Endodermal cell (in vitro differentiated cells): Measurements from ENCODE around the gene CELF6. TPM values are rescaled to one million over a fixed set of nuclear protein-coding genes. Genes with fewer than 3 reads are reported as not detected.

Experiments used
- DNase-seq: peaks from one replicate; pipeline ENCODE4 v3.0.0-alpha.2; 2017
- H3K27ac ChIP-seq: 2 replicates; pipeline ENCODE4 v1.5.1; 2013; ENCODE audit warnings: mild to moderate bottlenecking, low read depth, low read length, moderate library complexity
- H3K27me3 ChIP-seq: 2 replicates; pipeline ENCODE4 v1.6.1; 2013; ENCODE audit warnings: mild to moderate bottlenecking, low read length, moderate library complexity; ENCODE audit not compliant: insufficient read depth, control insufficient read depth, poor library complexity, severe bottlenecking
- H3K36me3 ChIP-seq: 2 replicates; pipeline ENCODE4 v1.7.0; 2013; ENCODE audit warnings: mild to moderate bottlenecking, low read length, moderate library complexity; ENCODE audit not compliant: control insufficient read depth, insufficient read depth
- H3K4me1 ChIP-seq: one replicate; pipeline ENCODE4 v1.7.0; 2013; ENCODE audit warnings: low read length; ENCODE audit not compliant: control insufficient read depth, insufficient read depth
- H3K4me3 ChIP-seq: 2 replicates; pipeline ENCODE4 v1.5.1; 2013; ENCODE audit warnings: mild to moderate bottlenecking, low read length, moderate library complexity
- H3K9ac ChIP-seq: 2 replicates; pipeline ENCODE4 v1.6.1; 2013; ENCODE audit warnings: mild to moderate bottlenecking, low read length, moderate library complexity; ENCODE audit not compliant: poor library complexity, severe bottlenecking; ENCODE audit errors: extremely low read depth
- H3K9me3 ChIP-seq: 2 replicates; pipeline ENCODE4 v1.6.1; 2013; ENCODE audit warnings: mild to moderate bottlenecking, low read length, moderate library complexity; ENCODE audit not compliant: control insufficient read depth
- H3K27ac Mint-ChIP-seq: 2 replicates; pipeline ENCODE4 v1.8.0; 2020; ENCODE audit warnings: mixed read lengths
- H3K27me3 Mint-ChIP-seq: 2 replicates; pipeline ENCODE4 v1.8.0; 2021; ENCODE audit warnings: mild to moderate bottlenecking, mixed read lengths; ENCODE audit not compliant: insufficient read depth
- H3K36me3 Mint-ChIP-seq: 2 replicates; pipeline ENCODE4 v1.8.0; 2020; ENCODE audit warnings: low read depth, mixed read lengths
- H3K4me1 Mint-ChIP-seq: 2 replicates; pipeline ENCODE4 v1.8.0; 2020; ENCODE audit warnings: mixed read lengths
- H3K4me3 Mint-ChIP-seq: 2 replicates; pipeline ENCODE4 v1.8.0; 2020; ENCODE audit warnings: mild to moderate bottlenecking, moderate library complexity, mixed read lengths
- H3K9me3 Mint-ChIP-seq: 2 replicates; pipeline ENCODE4 v1.8.0; 2020; ENCODE audit warnings: mild to moderate bottlenecking, mixed read lengths
- CTCF ChIP-seq: fragments of 200-600 bp; sonication (generic); conservative IDR thresholded peaks from 2 replicates; pipeline ENCODE4 v1.5.0; 2021; ENCODE audit warnings: antibody characterized with exemption, mild to moderate bottlenecking
- WGBS, 2 experiments: methylation state at CpG; one replicate each; pipeline versions ENCODE4 v1.1.5 to v1.1.7; 2013; ENCODE audit warnings: missing lambda C conversion rate in 2 of 2, mixed read lengths in 1 of 2; ENCODE audit not compliant: insufficient coverage in 1 of 2, insufficient read length in 1 of 2; 5-methylcytosine and 5-hydroxymethylcytosine counted together
- total RNA-seq, 2 donors: library from RNA; stranded (reverse); fragmentation: NEBNext Ultra II Directional in 1 of 2; extraction: Animal tissue kit (Norgen Biotek cat#: 25700) in 1 of 2; gene quantifications; 2 replicates in 1 of 2; 3 replicates in 1 of 2; pipeline ENCODE4 v1.2.1, GENCODE V29; 2021

Gene CELF6
- total RNA-seq, 2 donors from 2014 or later: 0.46 to 0.62 TPM

DNA sequence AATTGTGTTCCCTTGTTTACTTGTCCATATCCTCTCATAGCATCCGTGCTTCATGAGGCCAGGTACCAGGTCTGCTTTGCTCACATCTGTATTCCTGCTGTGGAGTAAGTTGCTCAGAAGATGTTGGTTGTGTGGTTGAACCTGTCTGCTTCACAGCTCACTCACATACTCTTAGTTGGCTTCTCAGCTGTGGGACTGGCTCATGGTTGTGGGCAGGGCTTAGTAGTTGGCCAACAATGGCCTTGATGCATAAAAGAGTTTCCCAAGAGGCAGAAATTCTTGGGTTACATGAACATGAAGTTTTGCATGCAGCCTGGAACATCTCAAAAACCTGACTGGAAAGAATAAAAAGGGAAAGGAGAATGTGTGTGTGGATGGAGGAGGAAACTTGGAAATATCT is 17.0 kb downstream of the CELF6 start:
- no peak for TF ChIP-seq CTCF
- WGBS, 2 experiments: 40% methylated on average over 1 of the region's 1 CpG; no CpG with 5 or more reads in 1 of the 2 experiments
- peak; percentile 16 for DNase-seq
- H3K36me3 Mint-ChIP-seq: no peaks in the 10 kb centered on the region
- no peak overlapping the region for H3K27ac ChIP-seq
- H3K4me3 ChIP-seq: no peak overlapping the region
- H3K27me3 Mint-ChIP-seq: peaks cover 36% of the 10 kb centered on the region
- no peak overlapping the region for H3K4me3 Mint-ChIP-seq
- H3K9me3 Mint-ChIP-seq: no peaks in the 10 kb centered on the region
- H3K9ac ChIP-seq: no peak overlapping the region
- no peaks in the 10 kb centered on the region for H3K4me1 Mint-ChIP-seq
- H3K4me1 ChIP-seq: no peaks in the 10 kb centered on the region
- H3K36me3 ChIP-seq: no peaks in the 10 kb centered on the region
- H3K27ac Mint-ChIP-seq: no peak overlapping the region
- H3K27me3 ChIP-seq: peaks cover 56% of the 10 kb centered on the region
- no peaks in the 10 kb centered on the region for H3K9me3 ChIP-seq

GRCh38 chr15:72289597-72290325 is 30.2 kb downstream of the CELF6 start:
- Histone ChIP-seq H3K27me3 (peaks cover 27% of the 10 kb centered on the region), H3K27ac (no peak overlapping the region), H3K4me1 (no peaks in the 10 kb centered on the region), H3K36me3 (no peaks in the 10 kb centered on the region), H3K4me3 (no peak overlapping the region), H3K9me3 (no peaks in the 10 kb centered on the region), H3K9ac (no peak overlapping the region)
- no peak for TF ChIP-seq CTCF
- Mint-ChIP-seq H3K36me3 (no peaks in the 10 kb centered on the region), H3K27me3 (peaks cover 35% of the 10 kb centered on the region), H3K4me3 (no peak overlapping the region), H3K4me1 (peaks cover 6% of the 10 kb centered on the region), H3K27ac (no peak overlapping the region), H3K9me3 (no peaks in the 10 kb centered on the region)
- DNase-seq: no peak
- WGBS, 2 experiments: 93 to 96% methylated on average over 24 to 52 of the region's 52 CpGs

DNA sequence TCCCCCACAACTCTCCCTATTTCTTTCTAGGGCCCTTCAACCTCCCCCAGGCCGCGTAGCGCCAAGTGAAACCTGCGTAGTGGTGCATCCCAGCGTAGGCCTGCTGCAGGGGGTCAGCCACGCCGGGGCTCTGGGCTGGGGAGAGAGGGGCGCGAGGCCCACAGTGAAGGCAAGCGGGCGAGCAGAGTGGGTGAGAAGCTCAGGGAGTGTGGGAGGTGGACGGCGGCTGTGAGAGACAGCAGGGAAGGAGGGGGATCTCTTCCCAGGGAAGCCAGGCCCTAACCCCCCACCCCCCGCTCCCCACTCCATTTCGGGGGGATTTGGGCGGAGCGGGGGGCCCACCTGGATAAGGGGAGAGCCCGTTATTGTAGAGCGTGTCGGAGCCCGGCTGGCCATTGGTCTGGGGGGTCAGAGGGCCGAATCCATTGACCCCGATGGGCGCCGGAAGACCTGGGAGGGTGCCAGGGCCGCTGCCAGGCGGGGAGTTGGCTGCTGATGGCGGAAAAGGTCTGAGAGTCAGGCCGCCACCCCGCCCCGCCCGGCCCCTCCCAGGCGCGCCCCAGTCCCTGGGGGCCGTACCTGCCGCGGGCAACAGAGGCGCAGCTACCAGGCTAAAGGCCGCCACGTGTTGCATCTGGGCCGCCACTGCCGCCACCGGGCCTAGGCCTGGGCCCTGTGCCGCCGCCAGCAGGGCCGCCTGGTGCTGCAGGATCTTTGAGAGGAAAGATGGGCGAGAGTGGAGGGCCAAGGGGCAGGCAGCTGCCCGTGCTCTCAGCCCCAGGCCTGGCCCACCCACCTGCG is 31.0 kb downstream of the CELF6 start:
- WGBS, 2 experiments: 93 to 96% methylated on average over 19 to 49 of the region's 49 CpGs
- H3K9me3 ChIP-seq: no peaks in the 10 kb centered on the region
- H3K27me3 ChIP-seq: peaks cover 27% of the 10 kb centered on the region
- Mint-ChIP-seq H3K27ac (no peak overlapping the region), H3K27me3 (peaks cover 31% of the 10 kb centered on the region), H3K4me1 (peaks cover 7% of the 10 kb centered on the region), H3K9me3 (no peaks in the 10 kb centered on the region), H3K4me3 (no peak overlapping the region), H3K36me3 (no peaks in the 10 kb centered on the region)
- no peak for TF ChIP-seq CTCF
- no peak overlapping the region for H3K9ac ChIP-seq
- H3K4me1 ChIP-seq: no peaks in the 10 kb centered on the region
- H3K36me3 ChIP-seq: no peaks in the 10 kb centered on the region
- H3K27ac ChIP-seq: no peak overlapping the region
- DNase-seq: no peak
- no peak overlapping the region for H3K4me3 ChIP-seq
